ENCODE data around the gene ORC5.
"Not testable (repeated sequence)": the region's sequence is repeated elsewhere in the genome, so short reads cannot be mapped to it uniquely, and the experiment has no call there.

The ORC5 gene

GRCh38 chr7:104207731-104208420 lies at the start of gene ORC5:
Gene ORC5, minus strand, starts transcription at chr7:104208013. Its CDS starts 109 bp downstream, at chr7:104207904.
- DNase-seq (ENCODE audit: low read depth) = peak; percentile 83

- DNase-seq (ENCODE audit: low read depth) = no peak
Observed at GRCh38 chr7:104255616-104256015, 47.8 kb upstream of the ORC5 start.

GRCh38 chr7:104255194-104255593 lies 47.4 kb upstream of the ORC5 start:
- DNase-seq (ENCODE audit: low read depth) = no peak

- no peak for DNase-seq (ENCODE audit: low read depth)
Observed at GRCh38 chr7:104254696-104255095, 46.9 kb upstream of the ORC5 start.

- DNase-seq (ENCODE audit: low read depth) = no peak
Observed at GRCh38 chr7:104252409-104253134, 44.8 kb upstream of the ORC5 start.

GRCh38 chr7:104242638-104243037 lies 34.8 kb upstream of the ORC5 start:
- DNase-seq (ENCODE audit: low read depth) = no peak

GRCh38 chr7:104241538-104242209 lies 33.9 kb upstream of the ORC5 start:
- no peak for DNase-seq (ENCODE audit: low read depth)

GRCh38 chr7:104241135-104241534 lies 33.3 kb upstream of the ORC5 start:
- DNase-seq (ENCODE audit: low read depth) = no peak

- DNase-seq (ENCODE audit: low read depth) = no peak
Observed at GRCh38 chr7:104240401-104240800, 32.6 kb upstream of the ORC5 start.

- not testable (repeated sequence) for DNase-seq (ENCODE audit: low read depth)
Observed at GRCh38 chr7:104234990-104235389, 27.2 kb upstream of the ORC5 start.

- peak; percentile 10 for DNase-seq (ENCODE audit: low read depth)
Observed at GRCh38 chr7:104231054-104232046, 23.5 kb upstream of the ORC5 start.

GRCh38 chr7:104230606-104231005 lies 22.8 kb upstream of the ORC5 start:
- DNase-seq (ENCODE audit: low read depth) = no peak

- DNase-seq (ENCODE audit: low read depth) = no peak
Observed at GRCh38 chr7:104228442-104228841, 20.6 kb upstream of the ORC5 start.

GRCh38 chr7:104225451-104225850 lies 17.6 kb upstream of the ORC5 start:
- no peak for DNase-seq (ENCODE audit: low read depth)

GRCh38 chr7:104217620-104218019 lies 9.8 kb upstream of the ORC5 start:
- no peak for DNase-seq (ENCODE audit: low read depth)

- DNase-seq (ENCODE audit: low read depth) = no peak
Observed at GRCh38 chr7:104209063-104209462, 1.2 kb upstream of the ORC5 start.

- no peak for DNase-seq (ENCODE audit: low read depth)
Observed at GRCh38 chr7:104208421-104208780, 588 bp upstream of the ORC5 start.

GRCh38 chr7:104207348-104207730 lies 474 bp downstream of the ORC5 start:
- no peak for DNase-seq (ENCODE audit: low read depth)

- DNase-seq (ENCODE audit: low read depth) = no peak
Observed at GRCh38 chr7:104206841-104207240, 972 bp downstream of the ORC5 start.

- DNase-seq (ENCODE audit: low read depth) = no peak
Observed at GRCh38 chr7:104198673-104199278, 9.0 kb downstream of the ORC5 start.

- DNase-seq (ENCODE audit: low read depth) = no peak
Observed at GRCh38 chr7:104196161-104196560, 11.7 kb downstream of the ORC5 start.

GRCh38 chr7:104192434-104192833 lies 15.4 kb downstream of the ORC5 start:
- no peak for DNase-seq (ENCODE audit: low read depth)

All from activated T-cell treated with anti-CD3 and anti-CD28 coated beads for 48 hours (primary cell).